ENCODE results near the gene TGM3.
A peak's percentile ranks its signal among the peaks of the same experiment; 100 is the strongest.

The TGM3 gene

DNA sequence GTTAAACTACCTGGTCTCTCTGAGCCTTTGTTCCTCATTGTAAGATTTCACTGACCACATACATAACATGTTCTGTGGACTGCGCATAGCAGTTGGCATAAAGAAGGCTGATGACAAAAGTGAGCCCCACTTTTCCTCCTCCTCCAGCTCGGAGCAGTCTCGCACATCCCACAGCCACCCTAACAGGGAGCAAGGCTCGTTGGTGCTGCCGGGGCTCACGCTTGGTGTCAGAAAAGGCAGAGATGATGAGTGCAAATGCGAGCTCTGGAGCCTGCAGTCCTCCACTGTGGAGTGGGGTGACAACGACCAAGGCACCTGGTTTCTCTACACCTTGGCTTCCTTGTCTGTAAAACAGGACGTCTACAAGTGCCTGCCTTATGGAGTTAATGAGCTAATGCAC, 9.7 kb downstream of the TGM3 start:
- H3K27ac ChIP-seq, result peak overlapping the region; percentile 45
- TF ChIP-seq CTCF (conservative IDR thresholded peaks at IDR 0.05) (no peak), ZFX (IDR thresholded peaks at IDR 0.05) (no peak)

GRCh38 chr20:2305946-2306345, 10.1 kb downstream of the TGM3 start:
- TF ChIP-seq ZFX (IDR thresholded peaks at IDR 0.05) (no peak), CTCF (conservative IDR thresholded peaks at IDR 0.05) (no peak)
- H3K27ac ChIP-seq, result peak overlapping the region; percentile 45

DNA sequence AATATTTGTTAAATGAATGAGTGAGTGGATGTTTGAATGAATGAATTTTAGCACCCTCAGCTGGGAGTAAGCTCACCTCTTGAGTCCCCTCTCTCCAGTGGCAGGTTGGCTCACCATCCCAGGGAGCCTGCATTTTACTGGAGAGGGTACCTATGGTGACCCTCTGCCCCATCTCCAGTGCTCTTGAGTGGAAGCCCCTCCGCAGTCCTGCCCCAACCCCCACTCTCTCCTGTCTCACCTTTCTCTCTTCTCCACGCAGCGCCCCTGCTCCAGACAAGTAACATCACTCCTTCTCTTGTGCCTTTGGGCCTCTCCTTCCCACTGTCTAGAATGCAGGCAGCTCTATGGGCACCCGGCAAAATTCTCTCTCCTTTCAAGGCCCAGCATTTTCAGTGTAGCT, 11.3 kb downstream of the TGM3 start:
- no peak for TF ChIP-seq ZFX (IDR thresholded peaks at IDR 0.05)
- TF ChIP-seq CTCF (conservative IDR thresholded peaks at IDR 0.05), result no peak

DNA sequence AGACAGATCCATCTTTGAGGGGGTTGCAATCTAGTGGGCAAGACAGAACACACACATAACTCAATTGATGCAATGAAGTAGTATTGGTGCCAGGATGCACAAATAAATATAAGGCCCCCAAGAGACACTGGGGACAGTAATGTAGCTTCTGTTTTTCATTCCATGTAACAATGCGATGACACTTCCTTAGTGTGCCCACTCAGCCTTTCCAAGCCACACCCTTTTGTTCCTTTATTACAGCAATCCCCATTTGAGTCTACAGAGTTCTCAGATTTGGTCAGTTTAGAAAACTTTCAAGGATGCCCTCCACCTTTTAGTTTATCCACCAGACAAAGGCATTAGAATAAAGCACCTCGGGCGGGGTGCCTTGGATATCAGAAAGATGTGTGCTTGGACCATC, 15.5 kb downstream of the TGM3 start:
- H3K27ac ChIP-seq, result no peak overlapping the region
- TF ChIP-seq CTCF (conservative IDR thresholded peaks at IDR 0.05), result no peak
- TF ChIP-seq ZFX (IDR thresholded peaks at IDR 0.05), result no peak

More for the DNA sequence above, 11.3 kb downstream of the TGM3 start:
- no peak overlapping the region for H3K27ac ChIP-seq

DNA sequence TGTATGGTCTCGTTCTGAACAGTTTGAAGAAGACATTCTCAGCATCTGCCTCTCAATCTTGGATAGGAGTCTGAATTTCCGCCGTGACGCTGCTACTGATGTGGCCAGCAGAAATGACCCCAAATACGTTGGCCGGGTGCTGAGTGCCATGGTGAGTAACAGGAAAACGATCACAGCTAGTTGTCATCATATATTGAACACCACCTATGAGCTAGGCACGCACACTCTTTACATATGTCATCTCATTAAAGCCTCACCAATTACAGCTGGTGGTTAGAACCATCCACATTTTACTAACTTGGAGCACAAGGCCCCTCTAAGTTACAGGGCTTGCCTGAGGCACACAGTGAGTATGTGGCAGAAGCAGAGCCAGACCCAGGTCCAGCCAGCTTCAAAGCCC, 17.1 kb downstream of the TGM3 start:
- TF ChIP-seq CTCF (conservative IDR thresholded peaks at IDR 0.05) (no peak), ZFX (IDR thresholded peaks at IDR 0.05) (no peak)
- no peak overlapping the region for H3K27ac ChIP-seq

DNA sequence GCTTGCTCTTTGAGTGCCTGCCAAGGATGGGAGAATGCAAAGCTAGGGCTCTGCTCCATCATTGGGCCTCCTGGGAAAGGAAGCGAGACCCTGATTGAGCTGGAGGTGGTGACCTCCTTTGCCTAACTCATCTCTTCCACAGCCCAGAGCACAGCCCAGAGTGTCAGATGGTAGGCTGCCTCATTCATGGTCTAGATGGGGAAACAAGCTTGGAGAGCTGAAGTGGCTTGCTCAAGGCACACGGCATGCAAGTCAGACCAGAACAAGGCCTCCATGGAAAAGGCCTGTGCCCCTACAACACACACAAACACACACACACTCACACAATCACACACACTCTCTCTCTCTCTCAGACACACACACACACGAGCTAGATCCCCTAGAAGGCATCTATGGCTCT, 17.5 kb downstream of the TGM3 start:
- H3K27ac ChIP-seq, result no peak overlapping the region
- no peak for TF ChIP-seq ZFX (IDR thresholded peaks at IDR 0.05)
- no peak for TF ChIP-seq CTCF (conservative IDR thresholded peaks at IDR 0.05)

GRCh38 chr20:2314759-2315439, 19.1 kb downstream of the TGM3 start:
- TF ChIP-seq ZFX (IDR thresholded peaks at IDR 0.05), result no peak
- no peak for TF ChIP-seq CTCF (conservative IDR thresholded peaks at IDR 0.05)
- no peak overlapping the region for H3K27ac ChIP-seq

All from C4-2B (cell line).